ENCODE data around the gene PLPP1. TPM values are rescaled to one million over a fixed set of nuclear protein-coding genes. Genes with fewer than 3 reads are reported as not detected.

The PLPP1 gene
- total RNA-seq, 3 donors from 2014 or later: 88.8 to 132 (median 122) TPM

DNA sequence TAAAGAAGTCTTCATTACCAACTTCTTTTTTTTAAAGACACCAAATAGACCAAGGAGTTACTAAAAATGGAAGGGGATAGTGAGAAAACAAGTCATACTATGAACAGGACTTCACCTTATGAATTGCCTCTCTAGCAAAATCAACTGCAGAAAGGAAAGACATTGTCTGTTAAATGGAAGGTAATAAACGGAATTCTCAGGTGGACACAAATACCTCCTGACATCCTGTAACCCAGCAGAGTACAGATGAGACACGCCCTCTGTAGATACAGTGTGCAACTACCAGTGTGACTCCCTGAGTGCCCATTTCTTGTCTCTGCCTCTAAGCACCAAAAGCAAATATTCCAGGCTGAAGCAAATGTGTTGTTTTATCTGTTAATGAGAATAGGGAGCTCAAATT is 12.2 kb upstream of the PLPP1 start:
- Histone ChIP-seq H3K36me3 (ENCODE audit: low read depth) (no peaks in the 10 kb centered on the region), H3K4me3 (no peak overlapping the region), H3K9me3 (no peaks in the 10 kb centered on the region), H3K4me1 (ENCODE audit: low read depth) (no peaks in the 10 kb centered on the region)
- DNase-seq: peak in 1 of 3 donors; percentile 41
- ATAC-seq: peak; percentile 94
- no peak for TF ChIP-seq CTCF (IDR thresholded peaks at IDR 0.05)
- intact Hi-C loops (cut with DNase I, micrococcal nuclease): loop anchor here in 1 of 2 donors (10.0 kb wide), 1 partner anchor 98 kb away; no protein-coding TSS in a partner anchor

GRCh38 chr5:55544341-55544740 is 9.6 kb upstream of the PLPP1 start:
- no peak for TF ChIP-seq CTCF (IDR thresholded peaks at IDR 0.05)
- H3K4me3 ChIP-seq: no peak overlapping the region
- intact Hi-C loops (cut with DNase I, micrococcal nuclease): loop anchor here in 1 of 2 donors (10.0 kb wide), 1 partner anchor 100 kb away; no protein-coding TSS in a partner anchor
- H3K36me3 ChIP-seq (ENCODE audit: low read depth): no peaks in the 10 kb centered on the region
- no peaks in the 10 kb centered on the region for H3K9me3 ChIP-seq
- DNase-seq (no peak), ATAC-seq (no peak)
- no peaks in the 10 kb centered on the region for H3K4me1 ChIP-seq (ENCODE audit: low read depth)

GRCh38 chr5:55541056-55541635 is 6.4 kb upstream of the PLPP1 start:
- H3K4me3 ChIP-seq: no peak overlapping the region
- H3K4me1 ChIP-seq (ENCODE audit: low read depth): no peaks in the 10 kb centered on the region
- no peak for TF ChIP-seq CTCF (IDR thresholded peaks at IDR 0.05)
- H3K36me3 ChIP-seq (ENCODE audit: low read depth): no peaks in the 10 kb centered on the region
- DNase-seq: no peak
- ATAC-seq: no peak
- intact Hi-C loops (cut with DNase I, micrococcal nuclease): loop anchor here in 1 of 2 donors (10.0 kb wide), 1 partner anchor 104 kb away; no protein-coding TSS in a partner anchor
- no peaks in the 10 kb centered on the region for H3K9me3 ChIP-seq

DNA sequence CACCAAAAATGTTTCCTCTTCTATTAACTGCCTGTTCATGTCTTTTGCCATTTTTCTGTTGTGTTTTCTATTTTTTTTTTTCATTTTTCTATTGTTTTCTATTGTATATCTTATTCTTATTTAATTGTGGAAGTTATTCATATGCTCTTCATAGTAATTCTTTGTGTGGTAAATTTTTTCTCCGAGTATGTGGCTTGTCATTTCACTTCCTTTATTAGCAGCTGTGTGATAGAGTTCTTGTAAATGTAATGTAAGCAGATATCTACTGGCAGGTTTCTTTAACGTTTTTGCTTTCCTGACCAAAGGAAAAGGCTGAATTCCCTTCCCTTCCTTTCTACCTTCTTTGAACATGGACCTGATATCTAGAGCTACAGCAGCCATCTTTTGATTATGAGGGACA is 5.8 kb upstream of the PLPP1 start:
- no peak for ATAC-seq
- intact Hi-C loops (cut with DNase I, micrococcal nuclease): loop anchor here in 1 of 2 donors (10.0 kb wide), 1 partner anchor 104 kb away; no protein-coding TSS in a partner anchor
- H3K4me3 ChIP-seq: no peak overlapping the region
- H3K4me1 ChIP-seq (ENCODE audit: low read depth): peaks cover under 1% of the 10 kb centered on the region
- no peaks in the 10 kb centered on the region for H3K36me3 ChIP-seq (ENCODE audit: low read depth)
- no peaks in the 10 kb centered on the region for H3K9me3 ChIP-seq
- no peak for TF ChIP-seq CTCF (IDR thresholded peaks at IDR 0.05)
- DNase-seq: no peak

- Histone ChIP-seq H3K9me3 (no peaks in the 10 kb centered on the region), H3K4me1 (ENCODE audit: low read depth) (peaks cover 5% of the 10 kb centered on the region), H3K4me3 (no peak overlapping the region), H3K36me3 (ENCODE audit: low read depth) (no peaks in the 10 kb centered on the region)
- no peak for TF ChIP-seq CTCF (IDR thresholded peaks at IDR 0.05)
- DNase-seq: no peak
- ATAC-seq: no peak
- intact Hi-C loops (cut with DNase I, micrococcal nuclease): loop anchor here in 1 of 2 donors (10.0 kb wide), 1 partner anchor 105 kb away; no protein-coding TSS in a partner anchor
Observed at GRCh38 chr5:55540024-55540423, 5.3 kb upstream of the PLPP1 start.

Data from mucosa of descending colon (tissue), 3 donors.